ENCODE results near the gene PLEKHG3. TPM values are rescaled to one million over a fixed set of nuclear protein-coding genes. Genes with fewer than 3 reads are reported as not detected.

PLEKHG3 gene
- total and polyA plus RNA-seq, 9 donors: 17.5 to 92.9 (median 67.7) TPM

- Histone ChIP-seq H3K4me3 (no peak overlapping the region), H3K9me3 (no peaks in the 10 kb centered on the region), H3K27me3 (no peaks in the 10 kb centered on the region), H3K4me1 (ENCODE audit: insufficient read depth) (peaks cover 18% of the 10 kb centered on the region), H3K36me3 (no peaks in the 10 kb centered on the region), H3K27ac (peak overlapping the region in 1 of 2 donors; percentile 13)
- WGBS, 3 donors: 82 to 90% (median 86%) methylated on average over 15 of the region's 15 CpGs
- TF ChIP-seq CTCF (IDR thresholded peaks at IDR 0.05) (no peak), EP300 (IDR thresholded peaks at IDR 0.05) (no peak), POLR2A (IDR thresholded peaks at IDR 0.05) (no peak)
- intact Hi-C loops (cut with DNase I): loop anchor here in 1 of 4 donors (5.0 kb wide), 1 partner anchor 79 kb away; no protein-coding TSS in a partner anchor
- peak in 2 of 5 donors; percentile 27 to 39 for DNase-seq
Measured at GRCh38 chr14:64683264-64683663, 21.0 kb upstream of the PLEKHG3 start.

- DNase-seq: peak; percentile 72 to 85 (median 76)
Measured at GRCh38 chr14:64684091-64684490, 20.1 kb upstream of the PLEKHG3 start.

GRCh38 chr14:64685371-64686281, 18.6 kb upstream of the PLEKHG3 start:
- intact Hi-C loops (cut with DNase I): no loop called here
- WGBS, 3 donors: 28 to 36% (median 34%) methylated on average over 10 of the region's 10 CpGs

More at GRCh38 chr14:64684091-64684490, 20.1 kb upstream of the PLEKHG3 start:
- intact Hi-C loops (cut with DNase I): loop anchor here in 1 of 4 donors (5.0 kb wide), 1 partner anchor 78 kb away; no protein-coding TSS in a partner anchor
- Histone ChIP-seq H3K27ac (peak overlapping the region in 1 of 2 donors; percentile 31), H3K36me3 (no peaks in the 10 kb centered on the region), H3K4me3 (no peak overlapping the region), H3K27me3 (no peaks in the 10 kb centered on the region), H3K4me1 (ENCODE audit: insufficient read depth) (peaks cover 18% of the 10 kb centered on the region), H3K9me3 (no peaks in the 10 kb centered on the region)
- 32 to 58% (median 53%) methylated on average over 6 of the region's 6 CpGs for WGBS, 3 donors
- TF ChIP-seq POLR2A (IDR thresholded peaks at IDR 0.05): no peak
- no peak for TF ChIP-seq CTCF (IDR thresholded peaks at IDR 0.05)
- no peak for TF ChIP-seq EP300 (IDR thresholded peaks at IDR 0.05)

GRCh38 chr14:64686282-64686615, 18.0 kb upstream of the PLEKHG3 start:
- WGBS, 3 donors: 73 to 76% (median 75%) methylated on average over 7 of the region's 7 CpGs
- DNase-seq: no peak
- Histone ChIP-seq H3K4me3 (no peak overlapping the region), H3K27me3 (no peaks in the 10 kb centered on the region), H3K4me1 (ENCODE audit: insufficient read depth) (peaks cover 18% of the 10 kb centered on the region), H3K36me3 (no peaks in the 10 kb centered on the region), H3K9me3 (no peaks in the 10 kb centered on the region), H3K27ac (no peak overlapping the region)
- TF ChIP-seq CTCF (IDR thresholded peaks at IDR 0.05) (no peak), EP300 (IDR thresholded peaks at IDR 0.05) (no peak), POLR2A (IDR thresholded peaks at IDR 0.05) (no peak)
- intact Hi-C loops (cut with DNase I): no loop called here

More at GRCh38 chr14:64685371-64686281, 18.6 kb upstream of the PLEKHG3 start:
- Histone ChIP-seq H3K4me1 (ENCODE audit: insufficient read depth) (peaks cover 18% of the 10 kb centered on the region), H3K9me3 (no peaks in the 10 kb centered on the region), H3K36me3 (no peaks in the 10 kb centered on the region), H3K27ac (no peak overlapping the region), H3K4me3 (no peak overlapping the region), H3K27me3 (no peaks in the 10 kb centered on the region)
- peak in 1 of 5 donors; percentile 44 for DNase-seq
- TF ChIP-seq EP300 (IDR thresholded peaks at IDR 0.05) (no peak), POLR2A (IDR thresholded peaks at IDR 0.05) (no peak), CTCF (IDR thresholded peaks at IDR 0.05) (no peak)
